Panc1 (cell line): Measurements from ENCODE around the gene PRDM5. TPM values are rescaled to one million over a fixed set of nuclear protein-coding genes. Genes with fewer than 3 reads are reported as not detected.

ENCODE experiments used
- ATAC-seq: fragments of 200-7000 bp; cut with Tn5 transposase; 2 replicates; pipeline ENCODE4 v1.9.1; 2020; ENCODE audit warnings: mild to moderate bottlenecking, moderate library complexity
- BruUV-seq: library from RNA; stranded (reverse); fragments of 400-500 nt; replicated peaks from 2 replicates; lab custom pipeline; 2021; lab: Mats Ljungman, UMichigan
- CTCF ChIA-PET: fragments of 300-600 bp; sonication (Branson Sonifier 250); formaldehyde crosslinking; loops from one replicate; lab custom pipeline; 2022; ENCODE audit warnings: antibody characterized with exemption; lab: Charles Lee
- POLR2A ChIA-PET: fragments of 300-600 bp; sonication (Branson Sonifier 250); formaldehyde crosslinking; loops from one replicate; lab custom pipeline; 2022; ENCODE audit warnings: antibody characterized with exemption; lab: Charles Lee
- DNase-seq: peaks from one replicate; pipeline ENCODE4 v3.0.0-alpha.2; 2010; ENCODE audit warnings: low read depth, low spot score
- H3K27ac ChIP-seq: 2 replicates; pipeline ENCODE4 v1.5.1; 2011; ENCODE audit warnings: mild to moderate bottlenecking, low read length, inconsistent platforms
- H3K27me3 ChIP-seq: fragments of 200-500 bp; sonication (Bioruptor generic); 2 replicates; pipeline ENCODE4 v1.6.0; 2014; ENCODE audit warnings: low read length, inconsistent platforms; ENCODE audit not compliant: control insufficient read depth, insufficient read depth
- H3K36me3 ChIP-seq: fragments of 200-500 bp; sonication (Bioruptor generic); 2 replicates; pipeline ENCODE4 v1.5.1; 2014; ENCODE audit warnings: inconsistent platforms, mild to moderate bottlenecking, low read length, moderate library complexity; ENCODE audit not compliant: control insufficient read depth, insufficient read depth
- H3K4me1 ChIP-seq: 2 replicates; pipeline ENCODE4 v1.5.1; 2011; ENCODE audit warnings: inconsistent platforms, mild to moderate bottlenecking, low read length, moderate library complexity; ENCODE audit not compliant: control insufficient read depth, insufficient read depth
- H3K4me3 ChIP-seq, 2 experiments: 2 replicates each; pipeline ENCODE4 v1.5.1; 2011 to 2012; ENCODE audit warnings: low read depth in 2 of 2, low read length in 2 of 2, mild to moderate bottlenecking in 2 of 2, inconsistent platforms in 1 of 2, moderate library complexity in 1 of 2
- H3K9me3 ChIP-seq: fragments of 200-500 bp; sonication (Bioruptor generic); 2 replicates; pipeline ENCODE4 v1.5.1; 2014; ENCODE audit warnings: low read depth, mild to moderate bottlenecking, inconsistent platforms, low read length, moderate library complexity; ENCODE audit not compliant: control insufficient read depth, insufficient read depth
- CTCF ChIP-seq: fragments of 450-650 bp; IDR thresholded peaks from 2 replicates; pipeline ENCODE4 v1.5.1; 2017; ENCODE audit warnings: mild to moderate bottlenecking
- POLR2AphosphoS5 ChIP-seq: IDR thresholded peaks from 2 replicates; pipeline ENCODE4 v1.6.1; 2012; ENCODE audit warnings: mild to moderate bottlenecking, low read depth, low read length, moderate library complexity
- REST ChIP-seq, 2 experiments: IDR thresholded peaks; 2 replicates each; pipeline ENCODE4 v1.6.1; 2011 to 2012; ENCODE audit warnings: low read depth in 2 of 2, control low read depth in 1 of 2, low read length in 1 of 2, mild to moderate bottlenecking in 1 of 2, moderate library complexity in 1 of 2; ENCODE audit not compliant: insufficient read depth in 1 of 2
- SIN3A ChIP-seq: IDR thresholded peaks from 2 replicates; pipeline ENCODE4 v1.6.1; 2012; ENCODE audit warnings: low read depth, mild to moderate bottlenecking, low read length, moderate library complexity, borderline replicate concordance; ENCODE audit not compliant: insufficient read depth
- TCF7L2 ChIP-seq: IDR thresholded peaks from 2 replicates; pipeline ENCODE4 v1.6.1; 2011; ENCODE audit warnings: mild to moderate bottlenecking, low read depth, low read length, inconsistent platforms
- in situ Hi-C: cut with HindIII; loops from 2 replicates; pipeline ENCODE4 v1.10.0; 2016; ENCODE audit warnings: low sequenced_read_pairs, low pct_unique_long_range_greater_than_20kb
- intact Hi-C: fragments of 100-400 bp; cut with micrococcal nuclease; formaldehyde crosslinking; loops from one replicate; pipeline ENCODE4 v1.10.0; 2022; ENCODE audit not compliant: unreplicated experiment
- total RNA-seq: library from RNA; stranded (reverse); gene quantifications from one replicate; pipeline ENCODE4 v1.2.1, GENCODE V29; 2021; ENCODE audit not compliant: unreplicated experiment

PRDM5 gene
- total RNA-seq, 1 experiment from 2014 or later: 8.4 TPM

GRCh38 chr4:120826449-120826848, 96.1 kb downstream of the PRDM5 start:
- Histone ChIP-seq H3K27me3 (no peaks in the 10 kb centered on the region), H3K36me3 (no peaks in the 10 kb centered on the region), H3K4me1 (no peaks in the 10 kb centered on the region), H3K4me3 (no peak overlapping the region), H3K9me3 (no peaks in the 10 kb centered on the region), H3K27ac (no peak overlapping the region)
- CTCF ChIA-PET: no interaction called here
- no peak for TF ChIP-seq REST (IDR thresholded peaks at IDR 0.05; ENCODE audit: insufficient read depth in 1 of 2, low read depth in 2 of 2, low read length in 1 of 2)
- no peak for TF ChIP-seq SIN3A
- no peak for TF ChIP-seq TCF7L2
- no peak for TF ChIP-seq POLR2AphosphoS5
- TF ChIP-seq CTCF: no peak
- ATAC-seq (no peak), DNase-seq (no peak)
- intact Hi-C loops (no loop called here), in situ Hi-C loops (no loop called here)
- POLR2A ChIA-PET: no interaction called here
- BruUV-seq: no TSS peak

DNA sequence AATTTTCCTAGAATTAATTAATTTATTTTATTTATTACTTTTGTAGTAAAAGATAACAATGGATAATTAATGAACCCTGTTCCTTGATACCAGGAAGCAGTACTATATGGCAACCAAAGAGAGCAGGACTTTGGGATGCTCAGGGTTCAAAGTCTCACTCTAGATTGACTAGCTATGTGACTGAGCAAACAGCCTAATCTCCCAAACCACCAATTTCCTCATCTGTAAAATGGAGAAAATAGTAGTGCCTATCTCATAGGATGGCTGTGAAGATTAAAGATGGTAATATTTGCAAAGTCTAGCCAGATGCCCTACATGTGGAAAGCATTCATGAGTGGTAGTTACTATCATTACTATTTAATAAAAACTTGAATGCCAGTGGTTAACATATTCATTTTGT, 97.6 kb downstream of the PRDM5 start:
- CTCF ChIA-PET: no interaction called here
- Histone ChIP-seq H3K4me1 (no peaks in the 10 kb centered on the region), H3K27ac (no peak overlapping the region), H3K36me3 (no peaks in the 10 kb centered on the region), H3K4me3 (no peak overlapping the region), H3K9me3 (no peaks in the 10 kb centered on the region), H3K27me3 (no peaks in the 10 kb centered on the region)
- BruUV-seq: no TSS peak
- in situ Hi-C loops: no loop called here
- POLR2A ChIA-PET: no interaction called here
- TF ChIP-seq SIN3A (no peak), TCF7L2 (no peak), POLR2AphosphoS5 (no peak), REST (IDR thresholded peaks at IDR 0.05; ENCODE audit: insufficient read depth in 1 of 2, low read depth in 2 of 2, low read length in 1 of 2) (no peak), CTCF (no peak)
- intact Hi-C loops: no loop called here
- no peak for ATAC-seq
- DNase-seq: no peak
